Panc1 (cell line): ENCODE results near the gene SNED1.

ENCODE experiments used
- CTCF ChIP-seq: fragments of 450-650 bp; IDR thresholded peaks from 2 replicates; pipeline ENCODE4 v1.5.1; 2017; ENCODE audit warnings: mild to moderate bottlenecking
- POLR2AphosphoS5 ChIP-seq: IDR thresholded peaks from 2 replicates; pipeline ENCODE4 v1.6.1; 2012; ENCODE audit warnings: mild to moderate bottlenecking, low read depth, low read length, moderate library complexity
- REST ChIP-seq, 2 experiments: IDR thresholded peaks; 2 replicates each; pipeline ENCODE4 v1.6.1; 2011 to 2012; ENCODE audit warnings: low read depth in 2 of 2, control low read depth in 1 of 2, low read length in 1 of 2, mild to moderate bottlenecking in 1 of 2, moderate library complexity in 1 of 2; ENCODE audit not compliant: insufficient read depth in 1 of 2
- TCF7L2 ChIP-seq: IDR thresholded peaks from 2 replicates; pipeline ENCODE4 v1.6.1; 2011; ENCODE audit warnings: mild to moderate bottlenecking, low read depth, low read length, inconsistent platforms

DNA sequence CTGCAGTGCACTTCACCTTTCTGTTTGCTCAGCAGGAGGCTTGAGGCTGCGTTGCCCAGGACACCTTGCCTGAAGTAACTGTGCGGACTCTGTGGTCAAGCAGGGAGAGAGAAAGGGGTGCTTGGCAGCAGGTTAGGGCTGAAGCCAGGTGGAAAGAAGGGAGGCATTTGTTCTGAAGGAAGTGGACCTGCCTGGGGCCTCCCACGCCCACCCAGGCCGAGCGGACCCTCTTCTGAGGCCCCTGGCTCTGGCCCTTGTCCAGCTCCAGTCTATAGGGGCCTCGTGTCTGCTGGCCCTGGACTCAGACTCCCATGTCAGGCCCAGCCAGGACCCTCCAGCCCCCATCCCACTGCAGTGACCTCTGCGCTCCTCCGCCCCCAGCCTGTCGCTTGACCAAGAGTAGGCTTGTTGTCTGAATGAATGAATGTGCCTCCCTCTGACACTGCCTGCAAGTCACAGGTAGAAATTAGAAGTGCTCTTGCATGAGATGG, 2.5 kb downstream of the SNED1 start:
- TF ChIP-seq POLR2AphosphoS5 (no peak), CTCF (no peak), TCF7L2 (no peak), REST (IDR thresholded peaks at IDR 0.05; ENCODE audit: insufficient read depth in 1 of 2, low read depth in 2 of 2, low read length in 1 of 2) (no peak)
